H1 (cell line): ENCODE results near the gene DDR1.

Source experiments
- CBX5 ChIP-seq: fragments of 300-800, 300-1000 bp; sonication (generic); IDR thresholded peaks from 2 replicates; pipeline ENCODE4 v1.7.1; 2016; ENCODE audit warnings: antibody characterized with exemption, low read length, low read depth
- CEBPB ChIP-seq: IDR thresholded peaks from 2 replicates; pipeline ENCODE4 v1.6.1; 2012; ENCODE audit warnings: low read depth, low read length
- EP300 ChIP-seq, 2 experiments: IDR thresholded peaks; 1 replicate in 1 of 2; 2 replicates in 1 of 2; pipeline ENCODE4 v1.6.1; 2011 to 2012; ENCODE audit warnings: low read depth in 2 of 2, low read length in 2 of 2, mild to moderate bottlenecking in 2 of 2, borderline replicate concordance in 1 of 2, inconsistent platforms in 1 of 2, moderate library complexity in 1 of 2
- EZH2 ChIP-seq: fragments of 200-600 bp; sonication (generic); IDR thresholded peaks from 2 replicates; pipeline ENCODE4 v1.7.1; 2012; ENCODE audit warnings: low read depth, mild to moderate bottlenecking, moderate library complexity, low read length, inconsistent platforms; ENCODE audit not compliant: severe bottlenecking
- HDAC2 ChIP-seq, 2 experiments: fragments of 300-600 bp in 1 of 2; sonication (generic) in 1 of 2; IDR thresholded peaks; 2 replicates each; pipeline ENCODE4 v1.6.1; 2011 to 2012; ENCODE audit warnings: low read depth in 2 of 2, low read length in 2 of 2, mild to moderate bottlenecking in 2 of 2, moderate library complexity in 2 of 2, borderline replicate concordance in 1 of 2, inconsistent platforms in 1 of 2
- POLR2A ChIP-seq, 2 experiments: IDR thresholded peaks; 1 replicate in 1 of 2; 2 replicates in 1 of 2; pipeline ENCODE4 v1.6.1; 2011; ENCODE audit warnings: low read depth in 2 of 2, low read length in 2 of 2, mild to moderate bottlenecking in 2 of 2; ENCODE audit errors: control extremely low read depth in 1 of 2
- RFX5 ChIP-seq: IDR thresholded peaks from 2 replicates; pipeline ENCODE4 v1.6.1; 2011; ENCODE audit warnings: low read depth, low read length, improper control_type of control experiment, borderline replicate concordance
- SIX5 ChIP-seq: IDR thresholded peaks from 2 replicates; pipeline ENCODE4 v1.6.1; 2011; ENCODE audit warnings: mild to moderate bottlenecking, low read depth, low read length
- ZNF274 ChIP-seq: IDR thresholded peaks from 2 replicates; pipeline ENCODE4 v1.7.0; 2012; ENCODE audit warnings: low read length, borderline replicate concordance; ENCODE audit errors: extremely low read depth
- TF ChIP-seq, protein P1 (sequence below): IDR thresholded peaks from 2 replicates; pipeline ENCODE4 v1.6.1; 2011; ENCODE audit warnings: low read length, improper control_type of control experiment
- TF ChIP-seq, protein P2 (sequence below), 3 experiments: IDR thresholded peaks; 1 replicate in 2 of 3; 2 replicates in 1 of 3; pipeline versions ENCODE4 v1.5.1 to v1.6.1; 2011; ENCODE audit warnings: low read length in 3 of 3, mild to moderate bottlenecking in 3 of 3, inconsistent platforms in 2 of 3, low read depth in 1 of 3, moderate library complexity in 1 of 3; ENCODE audit not compliant: insufficient read depth in 1 of 3; ENCODE audit errors: control extremely low read depth in 1 of 3

DNA sequence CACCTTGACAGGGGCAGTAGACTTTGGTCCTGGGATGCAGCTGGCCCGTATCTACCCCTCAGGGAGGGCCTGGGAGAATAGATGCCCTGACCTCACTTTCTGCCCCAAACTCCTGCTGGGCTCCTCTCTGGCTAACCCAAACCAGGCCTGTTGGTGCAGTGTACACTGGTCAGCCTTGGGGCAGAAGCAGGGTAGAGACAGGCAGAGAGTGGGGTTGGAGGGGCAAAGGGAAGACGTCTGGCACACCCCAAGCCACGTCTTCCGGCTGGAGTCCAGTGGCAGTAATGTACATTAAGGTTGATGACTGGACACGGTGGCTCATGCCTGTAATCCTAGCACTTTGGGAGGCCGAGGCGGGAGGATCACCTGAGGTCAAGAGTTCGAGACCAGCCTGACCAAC is 9.3 kb downstream of the DDR1 start:
- TF ChIP-seq EZH2 = no peak
- TF ChIP-seq POLR2A (IDR thresholded peaks at IDR 0.05; ENCODE audit: control extremely low read depth in 1 of 2, low read depth in 2 of 2, low read length in 2 of 2) = no peak
- TF ChIP-seq, protein P1, sequence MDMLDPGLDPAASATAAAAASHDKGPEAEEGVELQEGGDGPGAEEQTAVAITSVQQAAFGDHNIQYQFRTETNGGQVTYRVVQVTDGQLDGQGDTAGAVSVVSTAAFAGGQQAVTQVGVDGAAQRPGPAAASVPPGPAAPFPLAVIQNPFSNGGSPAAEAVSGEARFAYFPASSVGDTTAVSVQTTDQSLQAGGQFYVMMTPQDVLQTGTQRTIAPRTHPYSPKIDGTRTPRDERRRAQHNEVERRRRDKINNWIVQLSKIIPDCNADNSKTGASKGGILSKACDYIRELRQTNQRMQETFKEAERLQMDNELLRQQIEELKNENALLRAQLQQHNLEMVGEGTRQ = no peak
- TF ChIP-seq, protein P2, sequence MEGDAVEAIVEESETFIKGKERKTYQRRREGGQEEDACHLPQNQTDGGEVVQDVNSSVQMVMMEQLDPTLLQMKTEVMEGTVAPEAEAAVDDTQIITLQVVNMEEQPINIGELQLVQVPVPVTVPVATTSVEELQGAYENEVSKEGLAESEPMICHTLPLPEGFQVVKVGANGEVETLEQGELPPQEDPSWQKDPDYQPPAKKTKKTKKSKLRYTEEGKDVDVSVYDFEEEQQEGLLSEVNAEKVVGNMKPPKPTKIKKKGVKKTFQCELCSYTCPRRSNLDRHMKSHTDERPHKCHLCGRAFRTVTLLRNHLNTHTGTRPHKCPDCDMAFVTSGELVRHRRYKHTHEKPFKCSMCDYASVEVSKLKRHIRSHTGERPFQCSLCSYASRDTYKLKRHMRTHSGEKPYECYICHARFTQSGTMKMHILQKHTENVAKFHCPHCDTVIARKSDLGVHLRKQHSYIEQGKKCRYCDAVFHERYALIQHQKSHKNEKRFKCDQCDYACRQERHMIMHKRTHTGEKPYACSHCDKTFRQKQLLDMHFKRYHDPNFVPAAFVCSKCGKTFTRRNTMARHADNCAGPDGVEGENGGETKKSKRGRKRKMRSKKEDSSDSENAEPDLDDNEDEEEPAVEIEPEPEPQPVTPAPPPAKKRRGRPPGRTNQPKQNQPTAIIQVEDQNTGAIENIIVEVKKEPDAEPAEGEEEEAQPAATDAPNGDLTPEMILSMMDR (IDR thresholded peaks at IDR 0.05; ENCODE audit: control extremely low read depth in 1 of 3, insufficient read depth in 1 of 3, low read depth in 1 of 3, low read length in 3 of 3) = no peak
- TF ChIP-seq HDAC2 (IDR thresholded peaks at IDR 0.05; ENCODE audit: borderline replicate concordance in 1 of 2, low read depth in 2 of 2, low read length in 2 of 2) = no peak
- no peak for TF ChIP-seq RFX5
- TF ChIP-seq SIX5 = no peak
- no peak for TF ChIP-seq ZNF274
- no peak for TF ChIP-seq CEBPB
- no peak for TF ChIP-seq CBX5
- no peak for TF ChIP-seq EP300 (IDR thresholded peaks at IDR 0.05; ENCODE audit: borderline replicate concordance in 1 of 2, low read depth in 2 of 2, low read length in 2 of 2)
